Activated CD4-positive, CD25-positive, alpha-beta regulatory T cell treated with anti-CD3 and anti-CD28 coated beads, Interleukin-2, amount 50 U/mL, for 72 hours (primary cell): ENCODE measurements around the gene PSRC1.
A peak's percentile ranks its signal among the peaks of the same experiment; 100 is the strongest.
"Not testable (repeated sequence)": the region's sequence is repeated elsewhere in the genome, so short reads cannot be mapped to it uniquely, and the experiment has no call there.

Experiments
- DNase-seq: peaks from one replicate; pipeline ENCODE4 v3.0.0; 2021

Gene PSRC1

DNA sequence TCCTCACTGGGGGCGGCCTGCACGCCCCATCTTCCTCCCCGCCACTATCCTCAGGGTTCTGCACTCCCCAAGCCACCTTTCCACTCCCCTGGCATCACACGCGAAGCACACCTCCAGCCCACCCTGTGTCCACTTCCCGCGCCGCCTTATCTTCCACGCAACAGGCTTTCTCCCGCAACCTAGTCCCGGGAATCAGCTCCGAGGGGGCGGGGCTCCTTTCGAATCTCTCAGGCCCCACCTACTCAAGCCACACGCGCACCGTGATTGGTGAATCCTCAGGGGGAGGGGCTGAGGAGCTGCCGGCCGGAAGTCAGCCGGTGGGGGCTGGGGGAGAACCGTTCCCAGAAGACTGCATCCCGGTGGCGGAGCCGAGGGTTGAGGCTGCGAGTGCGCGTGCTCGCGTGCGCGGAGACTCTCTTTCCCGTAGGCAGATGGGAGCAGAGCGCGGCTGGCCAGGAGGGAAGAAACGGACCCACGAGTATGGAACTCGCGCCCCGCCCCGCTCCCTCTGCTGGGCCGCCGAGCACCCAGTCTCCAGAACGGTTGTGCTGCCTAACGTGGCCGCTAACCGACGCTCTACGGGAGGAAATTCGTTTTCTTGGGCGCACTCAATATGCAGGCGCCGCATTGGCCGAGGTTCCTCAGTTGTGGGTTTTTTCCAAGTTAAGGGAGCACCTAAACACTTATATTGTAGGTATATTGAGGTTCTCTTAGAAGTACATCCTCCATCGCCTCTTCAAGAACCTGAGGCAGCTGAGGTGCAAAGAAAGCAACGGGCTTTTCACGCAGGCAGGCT lies at the start of gene PSRC1:
Gene PSRC1, minus strand, starts transcription at position 194 of the 796 bp plus-strand sequence.
- DNase-seq: peak; percentile 91

DNA sequence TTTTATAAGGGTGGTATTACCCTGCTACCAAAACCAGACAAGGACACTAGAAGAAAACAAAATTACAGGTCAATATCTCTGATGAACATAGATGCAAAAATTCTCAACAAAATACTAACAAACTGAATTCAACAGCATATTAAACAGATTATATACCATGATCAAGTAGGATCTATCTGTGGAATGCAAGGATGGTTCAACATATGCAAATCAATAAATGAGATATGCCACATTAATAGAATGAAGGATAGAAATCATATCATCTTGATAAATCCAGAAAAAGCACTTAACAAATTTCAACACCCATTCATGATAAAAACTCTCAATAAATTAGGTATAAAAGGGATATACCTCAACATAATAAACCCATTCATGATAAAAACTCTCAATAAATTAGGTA lies 48.2 kb upstream of the PSRC1 start:
- DNase-seq: no peak

DNA sequence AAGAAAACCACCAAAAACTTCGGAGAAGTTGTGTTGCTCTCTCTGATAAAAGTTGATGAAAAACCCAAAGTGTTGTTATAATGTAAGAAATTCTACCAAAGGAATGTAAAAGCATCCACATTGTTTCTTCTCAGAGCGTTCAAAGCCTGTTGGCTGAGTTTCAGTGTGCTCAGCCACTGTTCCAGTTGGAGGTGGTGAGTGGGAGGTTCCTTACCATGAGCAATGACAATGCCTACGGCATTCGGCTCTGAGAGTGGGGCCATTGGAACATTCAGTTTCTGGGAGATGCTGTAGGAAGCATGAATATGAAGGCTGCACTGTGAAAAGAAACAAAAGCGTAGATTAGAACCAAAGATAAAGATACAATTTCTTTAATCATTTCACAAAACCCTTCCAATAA lies 44.3 kb upstream of the PSRC1 start:
- DNase-seq: no peak

DNA sequence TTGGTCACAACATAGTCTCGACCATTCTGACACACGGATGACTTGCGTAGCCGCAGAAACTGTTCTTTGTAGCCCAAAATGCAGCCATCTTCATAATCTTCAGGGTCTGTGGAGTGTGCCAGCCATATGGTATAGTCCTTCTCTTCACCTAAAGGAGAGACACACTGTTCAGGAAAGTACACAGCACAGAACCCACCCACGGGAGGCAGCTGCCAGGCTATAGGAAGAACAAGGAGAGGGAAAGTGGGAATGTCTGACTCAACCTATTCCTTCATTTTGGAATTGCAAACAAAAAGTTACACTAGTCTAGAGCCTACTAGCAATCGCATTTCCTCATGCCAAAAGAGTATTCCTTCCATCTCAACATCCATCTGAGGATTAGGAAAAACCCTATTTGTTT lies 40.0 kb upstream of the PSRC1 start:
- no peak for DNase-seq

DNA sequence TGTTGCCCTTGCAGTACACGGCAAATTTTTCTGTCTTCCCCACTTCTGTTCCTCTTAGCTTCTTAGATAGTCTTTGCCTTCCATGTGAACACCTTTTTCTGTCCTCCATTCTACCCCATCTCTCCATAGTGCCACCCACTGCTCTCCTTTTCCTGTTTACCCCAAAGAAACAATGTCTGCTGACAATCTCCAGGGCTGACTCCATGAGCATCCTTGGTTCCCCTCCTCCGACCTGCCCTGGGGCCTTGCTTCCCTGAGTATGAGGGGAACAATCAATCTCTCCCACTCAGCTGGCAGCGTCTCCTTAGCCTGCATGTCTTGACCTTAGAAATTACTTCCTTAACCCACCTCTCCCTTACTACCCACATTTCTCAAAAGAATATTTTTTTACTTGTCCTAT lies 36.2 kb upstream of the PSRC1 start:
- DNase-seq: no peak

DNA sequence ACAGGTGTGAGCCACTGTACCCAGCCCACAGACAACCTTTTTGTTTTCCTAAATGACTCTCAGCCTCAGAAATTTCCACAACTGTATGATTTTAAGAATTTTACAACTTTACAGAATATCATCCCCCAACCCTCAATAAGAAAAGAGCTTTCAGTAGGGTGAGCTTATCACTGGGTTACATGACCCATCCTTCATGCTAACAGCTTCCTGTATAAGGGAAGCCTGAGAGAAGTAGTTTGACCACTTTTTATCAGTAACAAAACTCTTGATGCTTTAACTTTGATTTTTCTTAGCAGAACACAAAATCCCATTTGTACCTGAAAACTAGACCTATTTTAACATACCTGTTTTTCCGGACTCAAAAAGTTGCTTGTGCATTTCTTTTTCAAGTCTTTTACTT lies 33.6 kb upstream of the PSRC1 start:
- DNase-seq: no peak

DNA sequence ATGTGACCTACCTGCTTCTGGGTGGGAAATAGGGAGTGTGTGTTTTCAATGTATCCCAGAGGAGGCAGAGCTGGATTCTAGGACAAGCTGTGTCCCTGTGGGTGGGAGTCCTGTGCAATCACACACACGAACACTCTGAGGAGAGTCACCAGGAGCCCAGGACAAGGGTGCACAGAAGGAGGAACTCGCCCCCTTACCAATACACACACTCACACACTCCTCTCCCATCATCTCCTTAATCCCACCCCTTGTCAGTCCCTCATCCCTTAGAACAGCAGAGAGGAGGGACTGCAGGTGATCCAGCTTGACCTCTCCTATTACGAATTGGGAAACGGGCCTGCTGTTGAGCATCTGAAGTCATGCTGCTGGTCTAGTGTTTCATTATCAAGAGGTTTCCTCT lies 32.3 kb upstream of the PSRC1 start:
- no peak for DNase-seq

DNA sequence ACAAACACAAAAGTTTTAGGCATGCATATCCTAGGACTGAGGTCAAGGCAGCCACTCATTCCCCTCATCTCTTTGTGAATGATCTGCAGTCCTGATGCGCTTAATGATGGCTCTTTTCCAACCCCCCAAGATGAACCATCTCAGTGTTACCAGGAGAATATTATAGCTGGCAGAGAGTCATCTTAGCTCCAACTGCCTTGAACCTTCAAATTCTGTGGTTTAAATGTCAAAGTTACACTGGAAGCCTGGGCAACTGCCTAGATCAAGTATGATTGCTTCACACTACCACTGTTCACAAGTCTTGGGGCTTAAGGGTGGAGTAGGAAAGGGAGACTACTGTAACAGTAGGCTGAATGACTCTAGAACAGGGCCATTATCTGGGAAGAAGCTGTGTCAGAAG lies 31.9 kb upstream of the PSRC1 start:
- DNase-seq: no peak

DNA sequence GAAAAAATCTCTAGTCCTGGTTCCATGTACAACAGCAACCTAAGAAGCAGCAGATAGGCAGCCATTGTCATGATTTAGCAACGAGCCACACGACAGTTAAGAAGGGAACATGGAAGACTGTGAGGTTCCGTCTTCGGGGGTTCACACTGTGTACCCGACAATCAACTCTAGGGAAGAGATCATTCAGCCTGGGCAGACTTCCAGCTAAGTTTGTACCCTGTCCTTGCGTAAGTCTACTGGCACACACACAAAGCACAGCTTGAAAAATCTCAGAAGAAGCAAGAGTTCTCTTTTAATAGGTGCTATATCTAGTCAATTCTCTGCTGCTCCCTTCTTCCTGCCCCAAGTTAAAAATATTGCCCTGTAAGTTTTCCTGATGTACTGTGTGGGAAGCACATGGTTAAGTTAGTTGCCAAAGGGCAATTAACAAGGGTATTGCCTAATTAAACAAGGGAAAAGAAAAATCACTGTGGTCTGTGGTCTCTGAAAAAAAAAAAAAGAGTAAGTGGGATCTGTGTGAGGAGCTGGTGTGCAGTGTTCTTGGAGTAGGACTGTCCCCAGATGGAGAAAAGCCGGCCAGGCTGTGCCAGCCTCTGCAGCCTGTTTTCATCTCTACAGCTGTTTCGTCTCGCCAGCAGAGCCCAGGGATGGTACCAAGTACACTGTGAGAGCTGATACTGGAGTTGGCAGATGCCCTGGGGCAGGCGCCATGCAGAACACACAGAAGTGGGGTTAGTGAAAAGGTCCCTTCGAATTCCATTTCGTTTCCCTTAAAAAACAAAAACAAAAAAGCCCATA lies 30.2 kb upstream of the PSRC1 start:
- DNase-seq: no peak

DNA sequence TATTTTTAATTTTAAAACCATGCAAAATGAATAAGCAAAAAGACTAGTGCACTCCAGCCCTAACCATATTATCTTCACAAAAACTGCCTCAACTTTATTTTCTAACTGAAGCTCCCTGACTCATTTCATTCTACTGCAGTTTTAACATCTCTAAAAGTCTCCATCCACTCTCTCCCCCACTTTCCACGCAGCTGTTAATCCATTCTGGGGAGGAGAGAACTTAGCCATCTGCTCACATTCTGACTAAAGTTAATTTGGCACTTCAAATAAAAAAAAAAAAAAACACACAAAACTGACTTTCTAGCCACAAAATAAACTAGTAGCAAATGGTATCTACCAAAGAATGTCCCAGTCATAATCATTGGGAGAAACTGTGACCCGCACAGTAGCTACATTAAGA lies 29.3 kb upstream of the PSRC1 start:
- DNase-seq: no peak

DNA sequence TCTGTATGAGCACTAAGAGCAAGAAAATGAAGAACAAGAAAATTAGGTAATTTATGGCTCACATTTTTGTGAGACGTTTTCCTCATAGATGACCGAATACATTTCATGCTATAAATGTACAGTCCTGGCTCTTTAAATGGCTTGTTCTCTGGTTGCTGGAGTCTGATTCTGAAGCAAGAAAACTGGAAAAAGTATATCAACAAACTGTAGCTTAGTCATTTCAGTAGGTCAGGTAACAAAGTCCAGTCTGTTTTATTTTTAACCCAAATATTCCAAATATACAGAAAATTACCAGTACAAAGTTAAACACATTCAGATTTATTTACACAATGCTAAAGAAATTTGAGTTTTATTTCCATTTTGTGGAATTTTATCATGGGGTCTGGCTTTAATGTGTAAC lies 26.4 kb upstream of the PSRC1 start:
- DNase-seq: no peak

DNA sequence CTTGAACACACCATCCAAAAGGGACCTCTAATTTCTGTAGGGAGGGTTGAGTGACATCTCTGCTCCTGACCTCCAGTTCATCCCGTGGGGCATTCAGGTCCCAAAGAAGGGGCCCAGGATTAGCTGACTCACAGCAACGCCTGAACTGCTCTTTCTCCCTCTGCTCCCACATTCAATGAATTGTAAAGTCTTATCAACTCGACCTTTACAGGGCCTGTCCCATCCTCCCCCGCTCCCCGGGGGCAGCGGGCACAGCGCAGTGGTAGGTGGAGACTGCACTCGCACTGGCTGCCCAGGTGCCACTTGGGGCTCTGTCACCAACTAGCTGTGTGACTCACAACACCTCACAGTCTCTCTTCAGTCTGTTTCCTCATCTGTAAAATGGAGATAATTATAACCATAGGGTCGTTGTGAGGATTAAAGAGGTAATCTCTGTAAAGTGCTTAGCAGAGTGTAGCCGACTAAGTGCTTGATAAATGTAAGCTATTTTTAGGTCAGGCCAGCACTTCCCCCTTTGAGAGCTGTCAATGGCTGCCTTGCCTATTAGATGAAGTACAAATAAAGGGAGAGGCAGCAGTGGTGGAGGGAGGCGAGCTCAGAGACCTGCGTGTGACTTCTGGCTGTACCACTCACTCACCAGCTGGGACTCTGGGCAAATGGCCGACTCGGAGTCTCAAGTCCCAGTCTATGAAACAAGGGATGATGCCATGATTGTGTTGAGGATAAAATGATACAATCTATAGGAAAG lies 24.5 kb upstream of the PSRC1 start:
- DNase-seq: no peak

DNA sequence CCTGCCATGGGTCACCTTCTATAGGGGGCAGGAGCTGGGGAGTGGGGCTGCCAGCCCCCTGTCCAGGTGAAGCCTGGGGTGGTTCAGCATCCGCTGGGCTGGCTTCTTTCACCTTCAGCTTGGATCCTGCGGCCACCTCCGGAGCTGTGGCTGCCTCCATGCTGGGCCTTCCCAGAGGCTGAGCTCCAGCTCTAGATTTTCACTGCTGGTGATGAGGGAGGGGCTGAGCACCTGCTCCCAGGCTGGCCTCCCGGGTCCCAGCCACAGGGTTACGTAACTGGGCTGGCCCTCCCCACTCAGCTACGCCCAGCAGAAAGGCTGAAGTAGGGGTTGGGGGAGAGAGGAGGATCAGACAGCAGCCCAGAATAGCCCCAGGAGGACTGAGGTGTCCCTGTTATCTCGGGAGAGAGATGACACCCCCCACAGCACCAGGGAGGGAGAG lies 23.9 kb upstream of the PSRC1 start, which contains the start of gene MYBPHL:
Gene MYBPHL, minus strand, starts transcription at position 180 of the 442 bp plus-strand sequence. Its CDS starts 20 bp downstream, at position 160.
- no peak for DNase-seq

DNA sequence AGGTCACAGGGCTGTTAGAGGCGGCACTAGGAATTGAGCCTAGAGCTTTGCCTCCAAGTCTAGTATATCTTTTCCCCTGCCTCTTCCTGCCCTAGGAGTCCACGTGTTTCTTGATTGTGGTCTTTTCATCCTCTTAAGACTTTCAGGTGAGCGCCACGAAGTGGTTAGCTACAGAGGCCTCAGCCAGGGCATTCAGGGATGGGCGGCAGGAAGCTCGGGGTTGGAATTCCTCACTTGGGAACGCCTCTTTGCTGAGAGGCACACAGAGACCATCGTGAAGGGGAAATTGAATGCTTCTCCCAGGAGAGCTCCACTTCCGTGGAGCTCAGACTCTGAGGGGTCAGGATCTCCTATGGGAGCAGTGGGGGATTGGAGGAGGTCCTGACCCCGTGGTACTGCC lies 23.0 kb upstream of the PSRC1 start:
- DNase-seq: not testable (repeated sequence)

DNA sequence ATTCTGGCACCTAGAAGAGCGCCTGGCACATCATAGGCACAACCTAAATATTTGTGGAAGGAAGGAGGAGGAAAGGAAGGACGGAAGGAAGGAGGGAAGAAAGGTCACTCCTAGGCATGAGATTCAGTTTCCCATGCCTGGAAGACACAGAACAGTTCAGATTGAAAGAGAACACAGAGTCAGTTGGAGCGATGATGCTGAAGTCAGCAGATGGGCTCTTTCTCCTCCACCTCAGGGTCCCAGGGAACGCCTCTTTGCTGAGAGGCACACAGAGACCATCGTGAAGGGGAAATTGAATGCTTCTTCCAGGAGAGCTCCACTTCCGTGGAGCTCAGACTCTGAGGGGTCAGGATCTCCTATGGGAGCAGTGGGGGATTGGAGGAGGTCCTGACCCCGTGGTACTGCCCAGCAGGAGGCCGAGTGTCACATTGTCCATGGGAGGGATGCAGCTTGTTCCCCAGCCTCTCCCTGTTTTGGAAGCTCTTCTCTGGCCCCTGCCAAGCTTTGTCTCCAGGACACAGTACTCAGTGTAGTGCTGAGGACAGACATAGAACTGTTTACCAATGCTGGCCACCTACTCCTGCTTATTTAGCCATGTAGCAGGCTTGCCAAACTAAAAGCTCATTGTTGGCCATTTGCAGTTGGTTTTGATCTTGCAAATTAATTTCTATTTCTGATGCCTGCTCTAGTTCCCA lies 21.4 kb upstream of the PSRC1 start:
- DNase-seq: no peak

DNA sequence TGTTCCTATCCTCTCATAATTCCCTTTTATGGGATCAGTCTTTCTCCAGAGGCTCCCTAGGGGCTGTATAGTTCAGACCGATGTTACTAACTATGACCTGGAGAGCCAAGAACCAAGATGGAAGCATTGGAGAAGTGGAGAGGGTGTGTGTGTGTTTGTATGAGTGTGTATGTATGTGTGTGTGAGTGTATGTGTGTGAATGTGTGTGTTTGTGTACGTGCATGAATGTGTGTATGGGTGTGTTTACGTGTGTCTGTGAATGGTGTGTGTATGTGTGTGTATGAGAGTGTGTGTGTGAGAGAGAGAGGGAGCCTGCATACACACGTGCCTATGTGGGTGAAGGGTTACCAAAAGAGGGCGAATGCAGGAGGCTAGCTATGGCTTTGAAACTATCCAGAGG lies 18.9 kb upstream of the PSRC1 start:
- DNase-seq: no peak

DNA sequence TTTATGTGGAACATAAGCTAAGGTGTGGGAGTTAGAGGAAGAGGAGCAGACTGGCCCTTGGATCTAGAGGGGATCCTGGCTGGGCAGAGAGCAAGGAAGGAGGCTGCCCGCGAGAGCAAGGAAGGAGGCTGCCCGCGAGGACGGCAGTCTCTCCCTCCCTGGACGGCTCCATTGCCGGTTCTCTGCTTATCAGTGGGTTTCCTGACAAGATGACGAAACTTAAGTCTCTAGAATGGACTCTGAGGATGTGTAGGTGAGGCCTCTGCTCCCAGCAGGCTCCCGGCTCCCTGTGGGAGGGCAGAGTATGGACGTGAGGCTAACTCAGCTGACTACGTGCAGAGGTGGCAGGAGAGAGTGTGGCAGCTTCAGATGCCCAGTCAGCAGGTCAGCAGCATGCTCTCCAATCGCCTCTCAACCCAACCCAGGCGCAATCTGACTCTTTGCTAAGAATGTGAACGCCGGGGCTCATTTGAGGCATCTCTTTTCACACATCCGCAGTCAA lies 17.8 kb upstream of the PSRC1 start:
- no peak for DNase-seq

DNA sequence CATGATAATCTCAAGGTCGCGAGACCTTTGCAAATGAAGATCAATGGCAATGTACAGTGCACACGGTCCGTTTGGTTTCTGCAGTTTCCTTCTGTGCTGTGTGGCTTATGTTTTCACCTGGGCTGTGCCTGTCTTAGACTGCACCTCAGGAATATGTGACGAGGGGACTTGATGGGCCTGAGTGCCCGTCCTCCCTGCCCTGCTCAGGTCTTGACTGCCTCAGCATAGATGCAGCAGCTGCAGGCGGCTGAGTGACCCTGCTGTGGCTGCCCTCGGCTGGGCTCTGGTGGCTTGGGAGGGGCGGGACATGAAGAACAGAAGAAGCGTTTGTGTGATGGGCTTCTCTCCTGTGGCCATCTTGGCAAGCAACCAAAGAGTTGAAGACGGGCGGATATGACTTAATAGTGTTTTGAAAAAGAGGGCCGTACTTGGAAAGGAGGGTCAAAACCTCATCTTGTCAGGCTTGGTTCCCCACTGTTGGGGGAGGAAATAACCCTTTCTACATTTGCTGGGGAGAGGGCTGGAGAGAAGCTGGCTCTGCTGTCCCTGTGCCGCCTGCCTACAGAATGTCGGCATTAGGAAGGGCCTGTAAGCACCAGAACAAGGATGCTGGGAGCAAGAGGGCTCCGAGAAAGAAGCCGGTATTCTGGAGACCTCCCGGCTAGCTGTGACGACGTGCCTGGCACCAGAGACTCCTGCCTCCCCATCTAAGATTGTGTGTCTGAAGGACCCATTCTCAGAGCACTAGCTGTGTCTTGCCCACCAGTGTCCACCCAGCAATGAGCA lies 16.8 kb upstream of the PSRC1 start:
- DNase-seq: no peak

DNA sequence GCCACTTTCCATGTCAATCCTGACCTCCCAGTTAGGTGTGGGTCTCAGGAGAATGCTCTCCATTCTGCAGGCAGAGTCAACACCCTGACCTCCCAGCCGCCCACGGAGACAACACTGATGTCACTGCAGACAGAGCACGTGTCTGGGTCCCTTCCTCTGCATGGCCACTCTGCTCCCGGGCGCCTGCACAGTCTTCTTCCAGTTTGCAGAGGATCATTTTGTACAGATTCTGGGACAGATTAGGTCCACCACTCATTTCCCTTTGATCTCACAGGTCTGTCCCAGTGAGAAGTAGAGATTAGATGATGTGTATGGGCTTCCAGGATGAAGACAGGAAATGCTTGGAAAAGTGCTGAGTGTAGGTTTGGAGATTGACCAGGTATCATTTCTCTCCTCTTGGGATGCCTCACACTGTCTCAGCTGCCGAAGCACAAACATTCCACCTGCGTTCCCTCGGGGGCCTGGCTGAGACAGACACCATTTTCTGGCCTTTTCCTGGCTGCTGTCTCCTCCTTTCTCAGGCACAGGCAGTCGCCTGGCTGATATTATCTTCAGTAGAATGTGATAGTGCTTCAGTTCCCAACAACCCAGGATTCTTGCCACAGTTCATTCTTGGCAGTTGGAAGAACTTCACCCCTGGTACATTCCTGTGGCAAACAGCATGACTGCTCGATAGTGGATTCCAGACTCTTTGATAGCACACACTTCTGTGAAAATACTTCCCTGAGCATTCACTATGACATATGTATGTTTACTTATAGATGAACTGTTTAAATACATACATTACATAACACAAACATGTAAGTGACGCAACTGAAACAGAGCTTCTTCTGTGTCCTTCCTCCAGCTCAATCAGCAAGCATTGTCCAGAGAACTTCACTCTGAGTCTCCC lies 16.0 kb upstream of the PSRC1 start:
- DNase-seq: no peak

DNA sequence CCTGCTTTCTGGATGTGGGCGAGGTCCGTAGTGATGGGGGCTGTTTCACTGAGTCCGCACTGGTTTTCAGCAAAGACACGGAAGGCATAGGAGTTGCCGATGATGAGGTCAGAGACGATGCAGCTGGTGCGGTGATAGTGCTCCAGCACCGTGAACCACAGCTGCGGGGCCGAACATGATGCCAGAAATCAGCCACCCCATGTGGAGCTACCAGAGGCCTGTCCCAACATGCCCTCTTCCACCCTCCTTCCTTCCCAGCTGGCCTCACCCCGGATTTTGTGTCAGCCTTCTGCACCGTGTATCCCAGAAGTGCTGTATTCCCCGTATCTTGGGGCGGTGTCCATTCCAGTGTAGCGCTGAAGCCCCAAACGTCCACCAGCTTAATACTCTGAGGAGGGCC lies 13.8 kb upstream of the PSRC1 start:
- DNase-seq: no peak
